Measurements from ENCODE around the gene VWA2.

DNA sequence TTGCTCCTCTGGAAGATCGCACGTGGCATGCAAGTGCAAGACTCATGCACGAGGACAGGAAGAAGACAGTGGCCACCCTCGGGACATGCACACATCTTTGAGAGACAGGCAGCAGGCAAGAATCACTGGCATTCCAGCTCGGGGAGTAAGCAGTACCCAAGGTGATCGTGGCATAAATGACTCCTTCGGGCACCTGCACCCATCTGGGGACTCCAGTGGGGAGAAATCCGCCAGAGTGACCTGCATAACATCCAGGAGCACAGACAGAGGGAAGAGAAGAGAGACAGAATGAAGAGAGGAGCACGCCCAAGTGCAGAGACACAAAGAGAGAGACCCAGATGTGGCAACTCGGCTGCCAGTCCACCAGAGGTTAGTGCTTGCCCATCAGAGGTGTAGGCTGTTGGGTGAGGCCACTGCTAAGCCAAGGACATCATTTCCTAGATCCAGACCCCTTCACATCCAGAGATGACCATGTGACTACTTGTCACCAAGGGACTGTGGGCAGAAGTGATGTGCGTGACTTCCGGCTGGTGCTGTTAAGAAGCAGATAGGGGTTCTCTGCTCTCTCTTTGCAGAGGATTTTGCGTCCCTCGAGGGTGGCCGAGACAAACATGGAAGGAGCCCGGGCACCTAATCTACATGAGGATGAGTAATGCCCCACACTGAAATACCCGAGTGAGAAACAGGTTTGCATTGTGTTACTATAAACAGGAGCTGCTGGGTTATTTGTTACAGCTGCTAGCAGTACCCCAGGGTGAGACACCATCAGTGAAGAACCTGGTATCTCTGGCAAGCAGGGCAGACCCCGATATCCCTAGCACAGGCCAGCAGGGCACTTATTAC is 80.6 kb downstream of the VWA2 start:
- no peak for TF ChIP-seq SMC3 (IDR thresholded peaks at IDR 0.05)
- TF ChIP-seq POLR2A (IDR thresholded peaks at IDR 0.05; ENCODE audit: low read length): no peak
- TF ChIP-seq HOXA7 (CRISPR knock-in tag; IDR thresholded peaks at IDR 0.05): no peak
- TF ChIP-seq CTCF (IDR thresholded peaks at IDR 0.05): no peak
- TF ChIP-seq, protein P1, sequence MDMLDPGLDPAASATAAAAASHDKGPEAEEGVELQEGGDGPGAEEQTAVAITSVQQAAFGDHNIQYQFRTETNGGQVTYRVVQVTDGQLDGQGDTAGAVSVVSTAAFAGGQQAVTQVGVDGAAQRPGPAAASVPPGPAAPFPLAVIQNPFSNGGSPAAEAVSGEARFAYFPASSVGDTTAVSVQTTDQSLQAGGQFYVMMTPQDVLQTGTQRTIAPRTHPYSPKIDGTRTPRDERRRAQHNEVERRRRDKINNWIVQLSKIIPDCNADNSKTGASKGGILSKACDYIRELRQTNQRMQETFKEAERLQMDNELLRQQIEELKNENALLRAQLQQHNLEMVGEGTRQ (IDR thresholded peaks at IDR 0.05): no peak
- no peak for TF ChIP-seq CHD2 (IDR thresholded peaks at IDR 0.05; ENCODE audit: low read length, partially characterized antibody)

All from A549 (cell line).